HTERT RPE-1 (cell line): ENCODE data around the gene SRPK2.
"Not testable (repeated sequence)": the region's sequence is repeated elsewhere in the genome, so short reads cannot be mapped to it uniquely, and the experiment has no call there.

ENCODE experiments used
- in situ Hi-C: fragments of 300-500 bp; cut with MboI; formaldehyde crosslinking; loops from 4 replicates; pipeline ENCODE4 v1.14.3; 2020; ENCODE audit warnings: low sequenced_read_pairs

The SRPK2 gene

GRCh38 chr7:105377903-105378302 is 10.8 kb downstream of the SRPK2 start:
- in situ Hi-C loops = no loop called here

- in situ Hi-C loops = no loop called here
Observed at GRCh38 chr7:105376908-105377533, 11.7 kb downstream of the SRPK2 start.

- in situ Hi-C loops = no loop called here
Observed at GRCh38 chr7:105369944-105370343, 18.8 kb downstream of the SRPK2 start.

GRCh38 chr7:105367458-105367857 is 21.3 kb downstream of the SRPK2 start:
- in situ Hi-C loops = no loop called here

GRCh38 chr7:105365541-105366534 is 22.9 kb downstream of the SRPK2 start:
- in situ Hi-C loops = no loop called here

- in situ Hi-C loops = no loop called here
Observed at GRCh38 chr7:105364684-105365083, 24.0 kb downstream of the SRPK2 start.

GRCh38 chr7:105363657-105364056 is 25.1 kb downstream of the SRPK2 start:
- in situ Hi-C loops = not testable (repeated sequence)

- in situ Hi-C loops = not testable (repeated sequence)
Observed at GRCh38 chr7:105362685-105363084, 26.0 kb downstream of the SRPK2 start.

GRCh38 chr7:105361995-105362394 is 26.7 kb downstream of the SRPK2 start:
- in situ Hi-C loops = not testable (repeated sequence)

GRCh38 chr7:105360149-105360548 is 28.6 kb downstream of the SRPK2 start:
- in situ Hi-C loops = not testable (repeated sequence)

GRCh38 chr7:105355701-105356100 is 33.0 kb downstream of the SRPK2 start:
- in situ Hi-C loops = no loop called here

- in situ Hi-C loops = no loop called here
Observed at GRCh38 chr7:105354383-105354782, 34.3 kb downstream of the SRPK2 start.

- in situ Hi-C loops = no loop called here
Observed at GRCh38 chr7:105353752-105354328, 34.9 kb downstream of the SRPK2 start.

GRCh38 chr7:105352901-105353668 is 35.6 kb downstream of the SRPK2 start:
- in situ Hi-C loops = no loop called here

- in situ Hi-C loops = no loop called here
Observed at GRCh38 chr7:105352018-105352612, 36.6 kb downstream of the SRPK2 start.

GRCh38 chr7:105350906-105351305 is 37.8 kb downstream of the SRPK2 start:
- in situ Hi-C loops = no loop called here

- in situ Hi-C loops = not testable (repeated sequence)
Observed at GRCh38 chr7:105348177-105348576, 40.5 kb downstream of the SRPK2 start.

GRCh38 chr7:105346593-105347322 is 42.0 kb downstream of the SRPK2 start:
- in situ Hi-C loops = no loop called here

- in situ Hi-C loops = no loop called here
Observed at GRCh38 chr7:105346138-105346537, 42.6 kb downstream of the SRPK2 start.

GRCh38 chr7:105345725-105346124 is 43.0 kb downstream of the SRPK2 start:
- in situ Hi-C loops = no loop called here
